ENCODE results near the gene DACH1. TPM values are rescaled to one million over a fixed set of nuclear protein-coding genes. Genes with fewer than 3 reads are reported as not detected.

DACH1 gene
- total and polyA plus RNA-seq, 2 of the 8 experiments (the other 6 are each of a cell fraction or from before 2014, with no cell fraction given): 0.12 to 0.67 TPM

DNA sequence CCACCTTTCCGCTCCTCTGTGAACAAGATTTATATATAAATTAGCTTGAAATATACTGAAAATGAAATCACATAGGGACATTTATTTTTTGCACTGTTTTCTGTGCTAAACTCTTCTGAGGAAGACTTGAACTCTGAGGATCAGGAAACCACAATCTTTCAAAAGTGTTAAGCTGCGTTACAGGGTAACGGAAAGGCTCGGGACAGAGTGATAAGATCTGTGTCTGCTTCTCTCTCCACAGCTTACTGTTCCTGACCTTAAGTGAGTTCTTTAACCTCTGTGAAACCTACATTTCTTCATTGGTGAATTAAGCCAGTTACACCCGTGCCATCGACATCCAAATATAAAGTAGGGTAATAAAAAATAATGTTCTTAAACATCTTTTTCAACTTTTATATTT, 38.9 kb downstream of the DACH1 start:
- Histone ChIP-seq H3K4me2 (ENCODE audit: insufficient read depth in 1 of 2, low read depth in 2 of 2, low read length in 2 of 2) (no peak overlapping the region), H3K9ac (replicated peaks in 1 of 4; ENCODE audit: extremely low read depth in 1 of 4, low read depth in 3 of 4, low read length in 3 of 4) (no peak overlapping the region), H3K9me3 (ENCODE audit: insufficient read depth in 2 of 2, low read depth in 1 of 2, low read length in 1 of 2) (no peaks in the 10 kb centered on the region), H3K18ac (ENCODE audit: extremely low read depth, low read length) (no peak overlapping the region), H3K79me2 (ENCODE audit: control insufficient read depth in 1 of 2, insufficient read depth in 2 of 2, low read length in 2 of 2) (no peaks in the 10 kb centered on the region), H4K5ac (ENCODE audit: insufficient read length, low read depth, low read length) (no peak overlapping the region), H4K20me1 (replicated peaks in 1 of 2; ENCODE audit: control insufficient read depth in 1 of 2, insufficient read depth in 2 of 2, low read length in 2 of 2) (no peaks in the 10 kb centered on the region), H2AFZ (ENCODE audit: low read length) (no peak overlapping the region), H4K8ac (ENCODE audit: extremely low read depth, insufficient read depth, low read length) (no peak overlapping the region), H2BK20ac (ENCODE audit: low read length) (no peak overlapping the region), H3K79me1 (ENCODE audit: low read depth, low read length) (no peaks in the 10 kb centered on the region), H3K23me2 (ENCODE audit: low read depth, low read length) (no peaks in the 10 kb centered on the region), H3K4ac (replicated peaks; ENCODE audit: insufficient read length, low read depth, low read length) (no peak overlapping the region), H3K36me3 (ENCODE audit: control insufficient read depth in 2 of 4, insufficient read depth in 4 of 4, low read length in 3 of 4) (no peaks in the 10 kb centered on the region), H3K4me1 (replicated peaks in 1 of 4; ENCODE audit: control insufficient read depth in 3 of 4, insufficient read depth in 4 of 4, low read length in 3 of 4) (no peaks in the 10 kb centered on the region), H2BK120ac (replicated peaks; ENCODE audit: low read depth, low read length) (no peak overlapping the region), H2BK12ac (ENCODE audit: low read depth, low read length) (no peak overlapping the region), H3K4me3 (ENCODE audit: extremely low read depth in 1 of 4, insufficient read depth in 2 of 4, low read depth in 3 of 4, low read length in 4 of 4) (no peak overlapping the region), H4K91ac (replicated peaks; ENCODE audit: insufficient read length, low read length) (no peak overlapping the region), H3K56ac (replicated peaks; ENCODE audit: insufficient read length, low read depth, low read length) (no peak overlapping the region), H2AK5ac (ENCODE audit: low read depth, low read length) (no peak overlapping the region), H3K14ac (ENCODE audit: insufficient read length) (no peak overlapping the region), H3K27ac (ENCODE audit: low read depth, low read length) (no peak overlapping the region), H3K23ac (ENCODE audit: insufficient read length) (no peak overlapping the region), H3K27me3 (replicated peaks in 1 of 4; ENCODE audit: control insufficient read depth in 3 of 4, extremely low read depth in 1 of 4, insufficient read depth in 3 of 4, low read length in 3 of 4) (no peaks in the 10 kb centered on the region), H2BK5ac (ENCODE audit: low read depth, low read length) (no peak overlapping the region), H2BK15ac (ENCODE audit: low read length) (no peak overlapping the region)
- FAIRE-seq: no peak
- ChIA-PET POLR2A (ENCODE audit: partially characterized antibody) (no interaction called here), CTCF (ENCODE audit: partially characterized antibody) (interaction anchor here (0.6 kb wide), 1 partner anchor 707 kb away, joined by 3 read pairs; no protein-coding TSS in a partner anchor)
- no peak for TF ChIP-seq SP2 (IDR thresholded peaks at IDR 0.05; ENCODE audit: low read length)
- TF ChIP-seq YY1 (IDR thresholded peaks at IDR 0.05; ENCODE audit: low read depth, low read length): no peak
- 87% methylated on average over 6 of the region's 6 CpGs; no CpG with 5 or more reads in 1 of the 2 experiments for WGBS, 2 experiments (ENCODE audit: extremely low coverage in 1 of 2, insufficient coverage in 1 of 2, insufficient read length in 1 of 2, insufficient replicate concordance in 2 of 2, low coverage in 1 of 2, low lambda C conversion rate in 2 of 2, missing lambda C conversion rate in 1 of 2)
- DNase-seq (ENCODE audit: low read depth in 1 of 2, low spot score in 2 of 2): no peak

Measured in H1 (cell line).